ENCODE measurements around the gene SHMT2. TPM values are rescaled to one million over a fixed set of nuclear protein-coding genes. Genes with fewer than 3 reads are reported as not detected.

Gene SHMT2
- total RNA-seq, 1 donor from 2014 or later: 54.0 TPM

GRCh38 chr12:57261428-57261865, 31.9 kb downstream of the SHMT2 start:
- H3K27me3 ChIP-seq: no peaks in the 10 kb centered on the region
- DNase-seq (ENCODE audit: extremely low spot score in 2 of 2): no peak
- intact Hi-C loops (cut with DNase I): loop anchor here (5.0 kb wide), 1 partner anchor 191 kb away; no protein-coding TSS in a partner anchor
- TF ChIP-seq POLR2A (IDR thresholded peaks at IDR 0.05): no peak
- TF ChIP-seq, protein P1, sequence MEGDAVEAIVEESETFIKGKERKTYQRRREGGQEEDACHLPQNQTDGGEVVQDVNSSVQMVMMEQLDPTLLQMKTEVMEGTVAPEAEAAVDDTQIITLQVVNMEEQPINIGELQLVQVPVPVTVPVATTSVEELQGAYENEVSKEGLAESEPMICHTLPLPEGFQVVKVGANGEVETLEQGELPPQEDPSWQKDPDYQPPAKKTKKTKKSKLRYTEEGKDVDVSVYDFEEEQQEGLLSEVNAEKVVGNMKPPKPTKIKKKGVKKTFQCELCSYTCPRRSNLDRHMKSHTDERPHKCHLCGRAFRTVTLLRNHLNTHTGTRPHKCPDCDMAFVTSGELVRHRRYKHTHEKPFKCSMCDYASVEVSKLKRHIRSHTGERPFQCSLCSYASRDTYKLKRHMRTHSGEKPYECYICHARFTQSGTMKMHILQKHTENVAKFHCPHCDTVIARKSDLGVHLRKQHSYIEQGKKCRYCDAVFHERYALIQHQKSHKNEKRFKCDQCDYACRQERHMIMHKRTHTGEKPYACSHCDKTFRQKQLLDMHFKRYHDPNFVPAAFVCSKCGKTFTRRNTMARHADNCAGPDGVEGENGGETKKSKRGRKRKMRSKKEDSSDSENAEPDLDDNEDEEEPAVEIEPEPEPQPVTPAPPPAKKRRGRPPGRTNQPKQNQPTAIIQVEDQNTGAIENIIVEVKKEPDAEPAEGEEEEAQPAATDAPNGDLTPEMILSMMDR (IDR thresholded peaks at IDR 0.05): no peak
- no peak for TF ChIP-seq POLR2AphosphoS5 (IDR thresholded peaks at IDR 0.05; ENCODE audit: insufficient read depth in 1 of 2, low read depth in 1 of 2)
- H3K36me3 ChIP-seq: peaks cover 0 to 49% of the 10 kb centered on the region in 2 donors
- H3K4me1 ChIP-seq: no peaks in the 10 kb centered on the region
- no peaks in the 10 kb centered on the region for H3K9me3 ChIP-seq
- H3K27ac ChIP-seq: no peak overlapping the region
- H3K4me3 ChIP-seq: no peak overlapping the region

DNA sequence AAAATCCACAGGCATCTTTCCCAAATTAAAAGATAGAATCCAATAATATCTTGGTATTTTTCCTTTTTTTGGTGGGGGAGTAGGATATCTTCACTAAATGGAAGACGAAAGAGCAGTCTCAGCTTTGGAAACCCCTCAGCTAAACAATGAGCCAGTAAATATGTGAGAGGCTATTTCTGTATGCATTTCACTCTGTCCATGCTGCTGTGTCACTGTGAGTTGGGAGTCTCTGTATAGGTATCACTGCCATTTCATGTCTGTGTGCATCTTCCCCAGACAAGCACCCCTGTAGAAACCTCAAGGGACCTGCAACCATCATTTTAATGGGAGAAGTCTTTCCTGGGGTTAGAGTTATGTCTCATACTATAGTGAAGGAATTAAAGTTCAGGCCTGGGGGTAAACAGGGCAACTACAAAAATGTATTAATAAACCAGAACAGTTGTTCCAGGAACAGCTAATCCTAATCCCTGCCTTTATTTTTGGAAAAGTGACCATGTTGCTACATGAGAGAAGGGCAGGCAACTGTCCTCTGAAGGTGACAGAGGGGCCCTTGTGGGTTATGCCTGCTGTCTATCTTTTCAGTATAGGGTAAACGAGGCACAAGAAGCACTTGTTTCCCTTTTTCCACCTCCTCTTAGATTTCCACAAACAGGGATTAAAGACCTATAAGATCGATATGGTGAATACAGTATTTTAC, 32.8 kb downstream of the SHMT2 start:
- Histone ChIP-seq H3K4me1 (no peaks in the 10 kb centered on the region), H3K27me3 (no peaks in the 10 kb centered on the region), H3K9me3 (no peaks in the 10 kb centered on the region), H3K4me3 (no peak overlapping the region), H3K27ac (no peak overlapping the region), H3K36me3 (peaks cover 0 to 50% of the 10 kb centered on the region in 2 donors)
- intact Hi-C loops (cut with DNase I): loop anchor here (5.0 kb wide), 1 partner anchor 190 kb away; no protein-coding TSS in a partner anchor
- TF ChIP-seq, protein P1 (IDR thresholded peaks at IDR 0.05): no peak
- no peak for TF ChIP-seq POLR2A (IDR thresholded peaks at IDR 0.05)
- no peak for TF ChIP-seq POLR2AphosphoS5 (IDR thresholded peaks at IDR 0.05; ENCODE audit: insufficient read depth in 1 of 2, low read depth in 1 of 2)
- DNase-seq (ENCODE audit: extremely low spot score in 2 of 2): no peak

DNA sequence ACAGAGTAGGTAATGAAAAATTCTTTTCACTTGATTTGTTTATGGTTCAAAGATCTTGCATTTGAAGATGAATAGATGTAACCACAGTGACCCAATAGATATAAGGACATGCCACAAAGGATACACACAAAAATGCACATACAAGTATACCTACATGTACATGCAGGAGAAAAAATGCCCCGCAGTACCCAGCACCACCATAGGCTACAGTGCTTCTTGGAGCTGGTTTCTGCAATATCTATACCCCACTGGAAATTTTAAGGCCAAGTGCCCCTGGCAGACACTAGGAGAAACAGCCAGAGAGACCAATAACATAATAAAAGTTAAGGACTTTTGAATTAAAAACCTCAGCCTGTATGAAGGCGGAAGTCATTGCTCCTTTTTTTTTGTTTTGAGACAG, 33.6 kb downstream of the SHMT2 start:
- no peak for DNase-seq (ENCODE audit: extremely low spot score in 2 of 2)
- Histone ChIP-seq H3K27me3 (no peaks in the 10 kb centered on the region), H3K27ac (no peak overlapping the region), H3K4me1 (no peaks in the 10 kb centered on the region), H3K9me3 (no peaks in the 10 kb centered on the region), H3K4me3 (no peak overlapping the region), H3K36me3 (peaks cover 0 to 50% of the 10 kb centered on the region in 2 donors)
- TF ChIP-seq POLR2AphosphoS5 (IDR thresholded peaks at IDR 0.05; ENCODE audit: insufficient read depth in 1 of 2, low read depth in 1 of 2) (no peak), POLR2A (IDR thresholded peaks at IDR 0.05) (no peak)
- TF ChIP-seq, protein P1 (IDR thresholded peaks at IDR 0.05): no peak
- intact Hi-C loops (cut with DNase I): loop anchor here (5.0 kb wide), 1 partner anchor 189 kb away; no protein-coding TSS in a partner anchor

DNA sequence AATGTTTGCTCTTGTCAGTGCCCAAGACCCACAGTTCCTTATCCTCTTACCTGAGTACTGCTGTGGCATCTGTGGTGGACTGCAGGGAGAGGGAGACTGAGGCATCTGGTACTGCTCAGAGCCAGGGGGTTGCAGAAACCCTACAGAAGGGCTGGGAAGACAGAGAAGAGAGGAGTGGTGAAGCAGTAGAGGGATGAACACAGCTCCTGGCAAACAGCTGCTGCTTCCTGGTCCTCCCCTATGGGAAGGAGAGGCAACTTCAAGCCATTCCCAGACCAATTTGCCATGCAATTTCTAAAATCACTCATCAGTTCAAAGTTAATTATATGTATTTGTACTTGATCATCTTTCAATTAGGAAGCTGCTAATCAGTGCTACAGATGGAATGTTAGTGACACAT, 37.2 kb downstream of the SHMT2 start:
- intact Hi-C loops (cut with DNase I): no loop called here
- H3K27ac ChIP-seq: no peak overlapping the region
- TF ChIP-seq POLR2AphosphoS5 (IDR thresholded peaks at IDR 0.05; ENCODE audit: insufficient read depth in 1 of 2, low read depth in 1 of 2) (no peak), POLR2A (IDR thresholded peaks at IDR 0.05) (no peak)
- TF ChIP-seq, protein P1 (IDR thresholded peaks at IDR 0.05): no peak
- H3K36me3 ChIP-seq: peaks cover 0 to 48% of the 10 kb centered on the region in 2 donors
- H3K4me1 ChIP-seq: no peaks in the 10 kb centered on the region
- H3K4me3 ChIP-seq: no peak overlapping the region
- DNase-seq (ENCODE audit: extremely low spot score in 2 of 2): no peak
- H3K27me3 ChIP-seq: no peaks in the 10 kb centered on the region
- H3K9me3 ChIP-seq: no peaks in the 10 kb centered on the region

GRCh38 chr12:57268264-57268663, 38.8 kb downstream of the SHMT2 start:
- TF ChIP-seq POLR2A (IDR thresholded peaks at IDR 0.05) (no peak), POLR2AphosphoS5 (IDR thresholded peaks at IDR 0.05; ENCODE audit: insufficient read depth in 1 of 2, low read depth in 1 of 2) (no peak)
- TF ChIP-seq, protein P1 (IDR thresholded peaks at IDR 0.05): no peak
- intact Hi-C loops (cut with DNase I): loop anchor here (2.0 kb wide), 1 partner anchor 43 kb away; no protein-coding TSS in a partner anchor
- no peaks in the 10 kb centered on the region for H3K4me1 ChIP-seq
- H3K27ac ChIP-seq: no peak overlapping the region
- no peaks in the 10 kb centered on the region for H3K27me3 ChIP-seq
- peaks cover 0 to 48% of the 10 kb centered on the region in 2 donors for H3K36me3 ChIP-seq
- DNase-seq (ENCODE audit: extremely low spot score in 2 of 2): no peak
- H3K9me3 ChIP-seq: no peaks in the 10 kb centered on the region
- H3K4me3 ChIP-seq: no peak overlapping the region
